Nephron (organoid): Measurements from ENCODE around the gene SPEM3.
A peak's percentile ranks its signal among the peaks of the same experiment; 100 is the strongest.
"Not testable (repeated sequence)": the region's sequence is repeated elsewhere in the genome, so short reads cannot be mapped to it uniquely, and the experiment has no call there.

Experiments used
- H3K27ac Mint-ChIP-seq, 3 experiments: 2 replicates each; pipeline ENCODE4 v1.8.0; 2020; ENCODE audit warnings: mixed read lengths in 3 of 3, mild to moderate bottlenecking in 2 of 3, moderate library complexity in 1 of 3
- H3K27me3 Mint-ChIP-seq: 2 replicates; pipeline ENCODE4 v1.8.0; 2021; ENCODE audit warnings: low read depth, mild to moderate bottlenecking, moderate library complexity, mixed read lengths
- H3K36me3 Mint-ChIP-seq: 2 replicates; pipeline ENCODE4 v1.8.0; 2020; ENCODE audit warnings: low read depth, mixed read lengths
- H3K4me1 Mint-ChIP-seq: 2 replicates; pipeline ENCODE4 v1.8.0; 2020; ENCODE audit warnings: mixed read lengths
- H3K4me3 Mint-ChIP-seq, 3 experiments: 2 replicates each; pipeline ENCODE4 v1.8.0; 2020; ENCODE audit warnings: mild to moderate bottlenecking in 3 of 3, mixed read lengths in 3 of 3, moderate library complexity in 2 of 3
- H3K9me3 Mint-ChIP-seq: 2 replicates; pipeline ENCODE4 v1.8.0; 2020; ENCODE audit warnings: mixed read lengths
- TF ChIP-seq, protein P1 (sequence below), 3 experiments: fragments of 200-600 bp; sonication (generic); IDR thresholded peaks; one replicate each; pipeline ENCODE4 v1.5.0; 2021; ENCODE audit warnings: antibody characterized with exemption in 3 of 3; ENCODE audit not compliant: unreplicated experiment in 3 of 3

Gene SPEM3

DNA sequence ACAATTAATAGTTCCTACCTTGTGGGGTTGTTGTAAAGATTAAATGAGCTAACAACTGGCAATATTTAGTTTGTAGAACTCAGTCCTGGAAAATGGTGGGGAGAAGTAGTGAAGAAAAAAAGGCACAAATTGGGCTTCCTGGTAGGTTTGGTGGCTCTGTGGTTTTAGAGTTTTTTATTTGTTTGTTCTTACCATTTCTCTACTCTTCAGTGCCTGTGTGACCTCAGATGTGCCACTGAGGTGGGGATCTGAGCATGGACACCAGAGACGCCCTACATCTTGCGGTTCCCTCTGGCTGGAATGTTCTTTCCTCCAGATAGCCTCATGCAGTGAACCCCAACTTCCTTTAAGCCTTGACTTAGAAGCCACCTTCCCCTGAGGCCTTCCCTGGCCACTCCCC is 43.1 kb downstream of the SPEM3 start:
- TF ChIP-seq, protein P1, sequence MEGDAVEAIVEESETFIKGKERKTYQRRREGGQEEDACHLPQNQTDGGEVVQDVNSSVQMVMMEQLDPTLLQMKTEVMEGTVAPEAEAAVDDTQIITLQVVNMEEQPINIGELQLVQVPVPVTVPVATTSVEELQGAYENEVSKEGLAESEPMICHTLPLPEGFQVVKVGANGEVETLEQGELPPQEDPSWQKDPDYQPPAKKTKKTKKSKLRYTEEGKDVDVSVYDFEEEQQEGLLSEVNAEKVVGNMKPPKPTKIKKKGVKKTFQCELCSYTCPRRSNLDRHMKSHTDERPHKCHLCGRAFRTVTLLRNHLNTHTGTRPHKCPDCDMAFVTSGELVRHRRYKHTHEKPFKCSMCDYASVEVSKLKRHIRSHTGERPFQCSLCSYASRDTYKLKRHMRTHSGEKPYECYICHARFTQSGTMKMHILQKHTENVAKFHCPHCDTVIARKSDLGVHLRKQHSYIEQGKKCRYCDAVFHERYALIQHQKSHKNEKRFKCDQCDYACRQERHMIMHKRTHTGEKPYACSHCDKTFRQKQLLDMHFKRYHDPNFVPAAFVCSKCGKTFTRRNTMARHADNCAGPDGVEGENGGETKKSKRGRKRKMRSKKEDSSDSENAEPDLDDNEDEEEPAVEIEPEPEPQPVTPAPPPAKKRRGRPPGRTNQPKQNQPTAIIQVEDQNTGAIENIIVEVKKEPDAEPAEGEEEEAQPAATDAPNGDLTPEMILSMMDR (IDR thresholded peaks at IDR 0.05; ENCODE audit: unreplicated experiment in 3 of 3): no peak
- Mint-ChIP-seq H3K4me3 (no peak overlapping the region), H3K27me3 (no peaks in the 10 kb centered on the region), H3K4me1 (peaks cover 18% of the 10 kb centered on the region), H3K27ac (no peak overlapping the region), H3K9me3 (no peaks in the 10 kb centered on the region), H3K36me3 (peaks cover 9% of the 10 kb centered on the region)

DNA sequence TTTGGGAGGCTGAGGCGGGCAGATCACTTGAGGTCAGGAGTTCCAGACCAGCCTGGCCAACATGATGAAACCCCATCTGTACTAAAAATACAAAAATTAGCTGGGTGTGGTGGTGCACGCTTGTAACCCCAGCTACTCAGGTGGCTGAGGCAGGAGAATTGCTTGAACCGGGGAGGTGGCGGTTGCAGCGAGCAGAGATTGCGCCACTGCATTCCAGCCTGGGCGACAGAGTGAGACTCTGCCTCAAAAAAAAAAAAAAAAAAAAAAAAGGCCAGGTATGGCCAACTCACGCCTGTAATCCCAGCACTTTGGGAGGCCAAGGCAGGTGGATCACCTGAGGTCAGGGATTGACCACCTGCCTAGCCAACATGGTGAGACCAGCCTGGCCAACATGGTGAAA is 46.1 kb downstream of the SPEM3 start:
- not testable (repeated sequence) for H3K27me3 Mint-ChIP-seq, H3K9me3 Mint-ChIP-seq, H3K4me3 Mint-ChIP-seq, H3K36me3 Mint-ChIP-seq
- peaks cover 32% of the 10 kb centered on the region for H3K4me1 Mint-ChIP-seq
- peak overlapping the region in 1 of 3 experiments; percentile 29 for H3K27ac Mint-ChIP-seq

DNA sequence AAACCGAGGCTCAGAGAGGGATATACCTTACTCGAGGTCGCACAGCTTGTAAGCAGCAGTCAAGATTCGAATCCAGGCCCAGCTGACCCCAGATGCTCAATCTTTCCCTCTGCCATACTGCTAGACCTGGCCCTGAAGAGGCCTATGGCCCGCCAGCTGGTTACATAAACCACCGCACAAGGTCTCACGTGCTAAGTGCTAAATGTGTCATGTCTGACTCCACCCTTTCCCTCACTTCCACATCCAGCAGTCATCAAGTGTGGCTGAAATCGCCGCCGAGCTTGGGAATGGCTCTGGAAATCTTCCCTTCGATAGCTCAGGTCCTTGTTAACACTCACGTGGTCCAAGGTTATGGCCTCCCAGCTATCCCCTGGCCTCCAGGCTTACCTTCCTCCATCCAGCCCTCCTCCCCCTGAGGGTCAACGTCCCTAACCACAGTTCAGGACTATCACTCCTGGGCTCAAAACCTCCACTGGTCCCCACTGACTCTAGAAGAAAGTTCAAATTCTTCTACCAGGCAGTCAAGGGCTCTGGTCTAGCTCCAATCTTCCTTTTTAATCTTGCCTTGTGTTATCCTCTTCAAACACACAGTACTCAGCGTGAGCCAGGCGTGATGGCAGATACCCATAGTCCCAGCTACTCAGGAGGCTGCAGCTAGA is 47.2 kb downstream of the SPEM3 start:
- Mint-ChIP-seq H3K9me3 (no peaks in the 10 kb centered on the region), H3K27me3 (no peaks in the 10 kb centered on the region), H3K4me1 (peaks cover 38% of the 10 kb centered on the region), H3K4me3 (peak overlapping the region in 2 of 3 experiments; percentile 80 to 81), H3K36me3 (peaks cover 5% of the 10 kb centered on the region), H3K27ac (peak overlapping the region; percentile 91 to 96 (median 95))
- TF ChIP-seq, protein P1 (IDR thresholded peaks at IDR 0.05; ENCODE audit: unreplicated experiment in 3 of 3): no peak

DNA sequence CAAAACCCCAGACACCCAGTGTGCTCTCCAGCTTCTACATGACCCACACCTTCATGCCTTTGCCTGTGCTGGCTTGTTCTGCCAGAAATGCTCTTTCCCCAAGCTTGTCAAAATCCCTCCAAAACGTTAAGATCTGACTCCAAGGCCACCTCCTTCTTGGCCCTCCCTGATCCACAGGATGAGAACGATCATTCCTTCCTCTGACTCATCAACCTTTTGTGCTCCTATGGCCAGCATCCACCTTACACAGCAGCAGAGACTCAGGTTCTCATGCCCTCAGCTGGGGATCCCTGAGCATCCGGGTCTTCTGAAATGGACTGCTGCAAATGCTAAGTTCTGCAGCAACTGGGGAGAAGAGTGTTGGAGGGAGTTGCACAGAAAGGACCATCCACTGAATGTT is 47.8 kb downstream of the SPEM3 start:
- H3K27ac Mint-ChIP-seq: peak overlapping the region; percentile 91 to 96 (median 95)
- H3K36me3 Mint-ChIP-seq: peaks cover 5% of the 10 kb centered on the region
- H3K9me3 Mint-ChIP-seq: no peaks in the 10 kb centered on the region
- TF ChIP-seq, protein P1 (IDR thresholded peaks at IDR 0.05; ENCODE audit: unreplicated experiment in 3 of 3): no peak
- peaks cover 44% of the 10 kb centered on the region for H3K4me1 Mint-ChIP-seq
- peak overlapping the region; percentile 80 to 86 (median 81) for H3K4me3 Mint-ChIP-seq
- H3K27me3 Mint-ChIP-seq: no peaks in the 10 kb centered on the region

DNA sequence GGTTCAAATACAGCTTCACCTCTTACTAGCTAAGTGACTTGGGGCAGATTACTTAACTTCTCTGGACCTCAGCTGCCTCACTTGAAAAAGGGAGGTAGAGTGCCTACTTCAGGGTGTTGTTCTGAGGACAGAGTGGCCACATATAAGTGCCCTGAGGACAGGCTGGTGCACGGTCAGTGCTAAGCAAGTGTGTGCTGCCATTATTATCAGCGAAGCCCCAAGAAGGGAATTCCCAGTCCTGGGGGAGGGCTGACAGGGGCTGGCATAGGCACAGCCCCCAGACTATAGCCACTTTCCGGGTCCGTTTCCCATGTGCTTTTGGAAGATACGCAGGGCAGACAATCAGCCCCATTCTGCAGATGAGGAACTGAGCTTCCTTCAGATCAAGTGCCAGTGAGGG is 48.3 kb downstream of the SPEM3 start:
- Mint-ChIP-seq H3K27me3 (no peaks in the 10 kb centered on the region), H3K27ac (peak overlapping the region; percentile 91 to 96 (median 95)), H3K9me3 (no peaks in the 10 kb centered on the region), H3K4me1 (peaks cover 49% of the 10 kb centered on the region), H3K36me3 (peaks cover 5% of the 10 kb centered on the region), H3K4me3 (peak overlapping the region; percentile 80 to 86 (median 81))
- TF ChIP-seq, protein P1 (IDR thresholded peaks at IDR 0.05; ENCODE audit: unreplicated experiment in 3 of 3): no peak

DNA sequence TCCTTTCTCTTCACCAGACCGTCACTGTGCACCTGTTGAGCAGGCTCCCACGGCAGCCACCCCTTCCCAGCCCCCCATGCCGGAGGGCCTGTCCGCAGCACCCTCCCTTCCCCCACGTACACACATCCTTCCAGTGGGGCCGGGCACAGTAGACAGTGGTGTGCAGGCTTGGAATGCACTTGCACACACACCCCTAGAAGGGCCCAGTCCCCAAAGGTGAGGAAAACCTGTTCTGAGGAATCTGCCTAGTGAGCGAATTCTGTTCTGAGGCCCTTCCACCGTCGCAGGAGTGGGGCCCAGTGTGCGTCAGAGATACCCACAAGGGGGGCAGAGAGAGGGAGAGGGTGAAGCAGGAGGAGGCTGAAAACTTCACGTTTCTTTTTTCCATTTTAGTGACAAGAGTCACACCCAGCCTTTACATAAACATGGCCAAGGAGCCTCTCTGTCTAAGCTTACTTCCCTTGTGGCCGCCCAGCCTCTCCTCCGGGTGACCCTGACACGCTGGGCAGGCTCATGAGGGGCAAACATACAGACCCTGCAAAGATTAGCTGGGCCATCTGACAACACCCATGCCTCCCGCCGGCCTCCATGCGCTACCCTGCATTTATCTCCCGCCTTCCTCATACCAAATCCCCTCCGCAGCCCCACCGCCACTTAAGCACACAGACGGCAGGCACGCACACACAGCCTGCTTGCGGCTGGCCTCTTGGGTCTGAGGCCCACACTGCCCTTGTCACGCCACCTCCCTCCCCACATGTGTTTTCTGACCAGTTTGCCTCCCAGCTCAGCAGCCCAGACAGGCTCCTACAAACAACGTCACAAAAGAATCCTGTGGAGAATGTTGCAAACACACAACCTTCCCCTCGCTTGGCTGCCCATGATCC is 49.0 kb downstream of the SPEM3 start:
- Mint-ChIP-seq H3K36me3 (peaks cover 5% of the 10 kb centered on the region), H3K27ac (peak overlapping the region; percentile 91 to 96 (median 95)), H3K9me3 (no peaks in the 10 kb centered on the region), H3K4me1 (peaks cover 55% of the 10 kb centered on the region), H3K4me3 (peak overlapping the region; percentile 80 to 86 (median 81)), H3K27me3 (no peaks in the 10 kb centered on the region)
- TF ChIP-seq, protein P1 (IDR thresholded peaks at IDR 0.05; ENCODE audit: unreplicated experiment in 3 of 3): no peak
